ENCODE measurements around the gene TLNRD1.
"Not testable (repeated sequence)": the region's sequence is repeated elsewhere in the genome, so short reads cannot be mapped to it uniquely, and the experiment has no call there.

TLNRD1 gene

DNA sequence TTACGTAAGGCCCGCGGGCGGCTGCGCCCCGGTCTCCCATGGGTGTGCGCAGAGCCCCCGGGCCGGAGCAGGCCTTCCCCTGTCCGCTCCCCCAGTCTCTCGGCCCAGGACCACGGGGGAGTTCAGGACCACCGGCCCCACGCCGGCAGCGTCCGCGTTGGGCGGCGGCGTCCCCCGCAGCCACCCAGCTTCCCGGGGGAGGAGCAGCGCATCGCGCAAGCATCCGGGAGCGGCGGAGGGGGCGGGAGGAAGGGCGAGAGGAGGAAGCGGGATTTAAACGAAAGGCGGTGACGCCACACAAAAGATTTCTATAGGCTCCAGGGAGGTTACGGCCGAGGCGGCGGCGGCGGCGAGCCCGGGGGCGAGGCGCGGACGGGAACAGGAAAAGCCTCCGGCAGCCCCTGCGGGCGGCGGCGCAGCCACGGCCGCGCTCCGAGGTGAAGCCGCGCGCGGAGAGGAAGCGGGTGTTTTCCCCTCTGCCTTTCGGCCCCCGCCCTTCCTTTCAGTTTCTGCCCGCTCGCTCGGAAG lies at the start of gene TLNRD1:
Gene TLNRD1 (plus strand): TSS at position 300 of the 528 bp plus-strand sequence. CDS start 1,349 bp downstream, outside the sequence.
- peak; percentile 71 to 77 for DNase-seq (ENCODE audit: low read depth in 2 of 2)

- DNase-seq (ENCODE audit: low read depth in 2 of 2) = no peak
Measured at GRCh38 chr15:80951941-80952340, 48.8 kb upstream of the TLNRD1 start.

DNA sequence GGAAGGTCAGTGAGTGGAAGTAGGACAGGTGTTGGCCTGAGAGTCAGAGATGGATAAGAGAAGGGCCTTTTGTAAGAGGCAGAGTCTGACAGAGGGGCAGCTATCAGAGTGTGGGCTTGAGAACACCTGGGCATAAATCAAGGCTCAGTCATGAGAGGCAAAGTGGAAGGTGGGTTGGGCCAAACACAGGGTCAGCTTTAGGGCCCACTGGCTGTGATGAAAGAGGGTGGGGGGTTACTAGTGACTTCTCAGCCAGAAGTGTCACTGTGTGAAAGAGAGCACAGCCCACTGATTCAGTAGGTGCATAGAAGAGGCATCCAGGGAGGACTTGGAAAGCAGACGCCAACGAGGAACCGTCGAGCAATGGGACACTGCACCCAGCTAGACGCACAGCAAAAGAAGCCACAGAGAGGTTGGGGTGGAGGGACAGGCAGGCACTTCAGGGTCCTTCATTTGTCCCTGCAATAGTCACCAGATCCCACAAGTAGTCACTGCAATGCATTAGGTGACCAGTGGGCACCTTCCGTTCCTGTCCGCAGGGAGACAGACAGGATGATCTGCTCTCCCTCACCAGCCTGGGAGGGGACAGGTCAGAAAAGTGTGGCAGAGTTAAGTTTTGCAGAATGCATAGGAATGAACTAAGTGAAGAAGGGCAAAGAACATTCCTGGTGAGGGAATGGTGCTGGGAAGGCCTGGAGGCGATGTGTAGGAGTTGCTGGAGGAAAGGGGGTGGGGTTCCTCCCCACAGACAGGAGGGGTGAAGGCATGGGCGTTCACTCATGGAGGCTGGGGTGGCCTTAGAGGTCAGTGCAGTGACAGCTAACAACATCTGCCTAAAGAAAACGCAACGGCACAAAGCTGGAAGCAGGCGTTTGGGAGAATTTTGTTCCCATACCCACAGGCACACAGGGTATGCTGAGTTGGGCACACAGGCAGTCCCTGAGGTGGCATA lies 47.4 kb upstream of the TLNRD1 start:
- DNase-seq (ENCODE audit: low read depth in 2 of 2) = no peak

DNA sequence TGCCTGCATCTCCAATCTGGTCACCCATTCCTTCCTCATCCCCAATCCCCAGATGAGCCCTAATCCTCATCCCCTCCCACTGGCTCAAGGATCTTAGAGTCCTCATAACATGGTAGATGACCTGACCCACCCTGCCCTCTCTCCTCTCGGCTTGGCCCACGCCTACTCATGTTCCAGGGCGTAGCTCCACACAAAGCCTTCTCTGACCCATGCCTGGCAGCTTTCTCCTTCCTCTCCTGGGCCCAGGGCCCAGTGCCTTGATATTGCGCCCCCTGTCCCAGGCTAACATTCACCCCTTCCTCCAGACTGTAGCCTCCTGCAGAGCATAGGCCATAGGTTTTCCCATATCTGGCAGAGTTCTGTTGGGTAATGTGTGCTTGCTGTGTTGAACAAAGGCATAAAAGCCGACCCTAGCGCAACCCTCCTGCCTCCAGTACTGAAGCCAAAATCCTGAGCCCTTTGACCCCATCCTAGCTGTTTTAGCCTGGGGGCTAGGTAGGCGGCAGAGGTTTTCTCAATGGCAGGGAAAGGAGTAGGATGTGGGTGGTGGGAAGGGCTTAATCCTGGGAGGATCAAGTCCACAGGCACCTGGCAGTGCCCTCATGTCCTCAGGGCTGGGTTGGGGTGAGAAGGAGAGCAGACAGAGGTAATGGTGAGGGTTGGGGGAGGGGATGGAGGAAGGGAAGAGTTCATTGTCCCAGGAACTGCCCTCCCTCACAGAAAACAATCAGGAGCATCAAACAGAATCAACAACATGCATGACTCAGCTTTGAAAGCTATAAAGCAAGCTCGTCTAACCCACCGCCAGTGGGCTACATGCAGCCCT lies 46.6 kb upstream of the TLNRD1 start:
- no peak for DNase-seq (ENCODE audit: low read depth in 2 of 2)

DNA sequence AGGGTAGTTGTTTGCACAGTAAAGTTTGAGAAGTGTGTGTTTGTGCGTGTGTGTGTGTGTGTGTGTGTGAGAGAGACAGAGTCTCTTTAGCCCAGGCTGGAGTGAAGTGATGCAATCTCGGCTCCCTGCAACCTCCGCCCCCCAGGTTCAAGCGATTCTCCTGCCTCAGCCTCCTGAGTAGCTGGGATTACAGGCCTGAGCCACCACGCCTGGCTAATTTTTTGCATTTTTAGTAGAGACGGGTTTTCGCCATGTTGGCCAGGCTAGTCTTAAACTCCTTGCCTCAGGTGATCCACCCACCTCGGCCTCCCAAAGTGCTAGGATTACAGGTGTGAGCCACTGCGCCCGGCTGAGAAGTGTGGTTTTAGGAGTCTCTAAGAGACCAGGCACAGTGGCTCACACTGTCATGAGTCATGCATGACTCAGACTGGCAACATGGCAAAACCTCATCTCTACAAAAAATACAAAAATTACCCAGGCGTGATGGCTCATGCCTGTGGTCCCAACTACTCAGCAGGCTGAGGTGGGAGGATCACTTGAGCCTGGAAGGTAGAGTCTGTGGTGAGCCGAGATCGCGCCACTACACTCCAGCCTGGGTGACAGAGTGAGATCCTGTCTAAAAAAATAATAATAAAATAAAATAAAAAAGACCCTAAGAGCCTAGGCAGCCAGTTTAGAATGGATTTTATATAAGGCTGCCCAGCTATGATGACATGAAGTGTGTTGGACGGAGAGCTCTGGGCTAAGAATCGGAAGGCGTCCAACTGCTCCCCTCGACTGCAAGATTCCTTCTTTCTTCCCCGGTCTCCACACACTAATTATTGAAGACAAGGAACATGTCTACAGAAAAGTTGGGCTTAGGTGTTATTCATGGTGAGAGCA lies 44.9 kb upstream of the TLNRD1 start:
- peak; percentile 60 to 63 for DNase-seq (ENCODE audit: low read depth in 2 of 2)

DNA sequence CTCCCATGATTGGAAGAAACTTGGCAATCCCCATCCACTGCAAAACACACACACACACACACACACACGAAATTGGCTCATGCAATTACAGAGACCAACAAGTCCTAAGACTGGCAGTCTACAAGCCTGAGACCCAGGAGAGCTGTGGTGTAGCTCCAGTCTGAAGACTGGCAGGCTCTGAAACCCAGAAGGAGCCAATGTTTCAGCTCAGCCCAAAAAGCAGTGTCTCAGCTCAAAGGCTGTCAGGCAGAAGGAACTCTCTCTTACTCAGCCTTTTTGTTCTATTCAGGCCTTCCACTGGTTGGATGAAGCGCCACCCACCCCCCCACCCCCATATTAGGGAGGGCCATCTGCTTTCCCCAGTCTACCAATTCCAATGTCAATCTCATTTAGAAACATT lies 43.2 kb upstream of the TLNRD1 start:
- no peak for DNase-seq (ENCODE audit: low read depth in 2 of 2)

GRCh38 chr15:80957976-80958375 lies 42.7 kb upstream of the TLNRD1 start:
- no peak for DNase-seq (ENCODE audit: low read depth in 2 of 2)

DNA sequence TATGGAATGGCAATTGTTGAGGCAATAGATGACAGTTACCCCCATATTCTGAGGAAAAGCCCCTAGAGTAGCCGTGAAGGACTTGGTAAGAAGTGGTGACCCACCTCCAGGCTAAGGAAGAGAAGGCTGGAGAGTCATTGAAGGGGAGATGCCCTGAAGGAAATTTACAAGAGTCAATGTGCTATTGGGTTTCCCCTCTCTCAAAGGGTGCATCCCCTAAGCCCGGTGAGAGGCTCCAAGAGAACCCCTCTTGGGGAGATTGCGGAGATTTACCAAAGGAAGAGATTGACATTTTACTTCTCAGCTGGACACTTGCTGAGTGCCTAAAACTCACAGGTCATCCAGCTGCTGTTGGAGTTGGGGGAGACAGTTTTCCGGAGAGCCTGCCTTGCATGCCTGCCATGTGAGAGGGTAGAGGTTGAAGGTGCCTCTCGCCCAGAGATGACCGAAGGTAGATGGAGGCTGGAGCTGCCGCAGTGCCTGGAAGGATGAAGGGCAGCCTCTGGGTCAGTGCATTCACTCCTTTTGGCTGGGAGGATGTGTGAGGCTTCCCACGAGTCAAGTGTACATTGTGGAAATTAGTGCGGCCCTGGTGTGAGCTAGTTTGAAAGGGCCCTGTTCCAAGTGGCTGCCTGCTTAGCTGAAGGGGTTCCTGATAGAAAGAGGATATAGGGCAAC lies 41.8 kb upstream of the TLNRD1 start:
- DNase-seq (ENCODE audit: low read depth in 2 of 2) = no peak

DNA sequence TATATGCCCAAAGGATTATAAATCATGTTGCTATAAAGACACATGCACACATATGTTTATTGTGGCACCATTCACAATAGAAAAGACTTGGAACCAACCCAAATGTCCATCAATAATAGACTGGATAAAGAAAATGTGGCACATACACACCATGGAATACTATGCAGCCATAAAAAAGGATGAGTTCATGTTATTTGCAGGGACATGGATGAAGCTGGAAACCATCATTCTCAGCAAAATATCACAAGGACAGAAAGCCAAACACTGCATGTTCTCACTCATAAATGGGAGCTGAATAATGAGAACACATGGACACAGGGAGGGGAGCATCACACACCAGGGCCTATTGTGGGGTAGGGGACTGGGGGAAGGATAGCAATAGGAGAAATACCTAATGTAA lies 35.3 kb upstream of the TLNRD1 start:
- not testable (repeated sequence) for DNase-seq (ENCODE audit: low read depth in 2 of 2)

DNA sequence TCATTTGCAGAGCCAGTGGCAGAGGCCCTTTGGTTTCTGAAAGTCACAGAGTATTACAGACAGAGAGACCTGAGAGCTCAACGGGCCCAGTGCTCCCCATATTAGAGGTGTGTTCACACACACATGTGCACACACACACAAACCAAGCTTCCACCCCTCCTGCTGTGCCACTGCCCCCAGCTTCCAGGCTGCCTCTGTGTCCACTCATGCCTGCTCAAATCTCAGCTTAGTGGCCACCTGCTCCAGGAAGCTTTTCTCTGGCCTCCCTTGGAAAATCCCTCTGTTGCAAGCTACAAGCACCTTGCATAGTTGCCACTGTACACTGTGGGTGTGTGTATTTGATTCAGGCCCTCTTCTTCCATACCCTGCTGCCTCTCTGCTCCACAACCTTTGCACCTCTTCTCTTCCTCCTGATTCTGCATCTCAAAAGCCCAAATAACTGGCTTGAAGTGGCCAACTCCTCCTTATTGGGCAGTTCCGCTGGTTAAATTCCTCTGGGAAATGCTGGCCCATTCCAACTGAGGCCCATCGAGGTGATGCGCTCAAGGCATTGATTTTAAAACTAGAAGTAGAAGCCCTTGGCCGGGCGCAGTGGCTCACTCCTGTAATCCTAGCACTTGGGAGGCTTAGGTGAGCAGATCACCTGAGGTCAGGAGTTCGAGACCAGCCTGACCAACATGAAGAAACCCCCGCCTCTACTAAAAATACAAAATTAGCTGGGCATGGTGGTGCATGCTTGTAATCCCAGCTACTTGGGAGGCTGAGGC lies 34.1 kb upstream of the TLNRD1 start:
- no peak for DNase-seq (ENCODE audit: low read depth in 2 of 2)

DNA sequence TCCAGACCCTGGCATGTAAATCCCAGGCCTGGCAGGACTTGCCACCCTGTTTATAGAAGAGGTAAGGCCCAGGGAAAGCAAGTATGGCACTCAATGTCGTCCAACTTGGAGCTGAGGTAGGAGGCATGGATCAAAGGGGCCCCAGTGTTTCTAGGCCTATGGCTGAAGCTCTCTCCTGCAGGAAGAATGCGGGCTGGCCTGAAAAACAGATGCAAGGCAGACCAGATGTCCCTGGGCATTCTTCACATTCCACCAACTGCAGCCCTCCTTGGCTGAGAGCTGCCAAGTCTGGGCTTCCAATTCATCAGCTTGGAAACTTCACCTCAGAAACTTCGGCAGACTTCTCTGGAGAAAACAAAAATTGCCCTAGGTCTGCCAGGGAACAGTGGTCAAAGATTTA lies 33.3 kb upstream of the TLNRD1 start:
- no peak for DNase-seq (ENCODE audit: low read depth in 2 of 2)

- no peak for DNase-seq (ENCODE audit: low read depth in 2 of 2)
Measured at GRCh38 chr15:80967991-80968510, 32.7 kb upstream of the TLNRD1 start.

- DNase-seq (ENCODE audit: low read depth in 2 of 2) = no peak
Measured at GRCh38 chr15:80969316-80969715, 31.4 kb upstream of the TLNRD1 start.

GRCh38 chr15:80970018-80970657 lies 30.6 kb upstream of the TLNRD1 start:
- peak in 1 of 2 donors; percentile 45 for DNase-seq (ENCODE audit: low read depth in 2 of 2)

DNA sequence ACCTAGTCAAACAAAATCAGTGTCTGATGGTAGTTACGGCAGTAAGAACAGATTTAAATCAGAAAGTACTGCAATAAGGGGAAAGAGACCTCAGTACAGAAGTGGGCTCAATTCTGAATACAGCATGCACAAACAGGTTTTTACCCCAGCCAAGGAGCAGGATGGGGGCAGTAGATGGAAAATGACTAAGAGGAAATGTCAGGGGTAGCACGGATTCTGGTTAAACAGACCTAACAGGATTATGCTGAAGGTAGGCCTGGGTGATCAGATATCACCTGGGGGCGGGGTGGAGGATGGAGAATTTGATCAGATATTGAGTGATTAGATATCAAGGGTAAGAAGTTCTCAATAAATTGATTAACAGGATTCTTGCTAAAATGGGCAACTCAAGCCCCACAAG lies 30.1 kb upstream of the TLNRD1 start:
- no peak for DNase-seq (ENCODE audit: low read depth in 2 of 2)

GRCh38 chr15:80971143-80971542 lies 29.6 kb upstream of the TLNRD1 start:
- DNase-seq (ENCODE audit: low read depth in 2 of 2) = no peak

- DNase-seq (ENCODE audit: low read depth in 2 of 2) = no peak
Measured at GRCh38 chr15:80972276-80972675, 28.4 kb upstream of the TLNRD1 start.

- DNase-seq (ENCODE audit: low read depth in 2 of 2) = no peak
Measured at GRCh38 chr15:80974914-80975313, 25.8 kb upstream of the TLNRD1 start.

- DNase-seq (ENCODE audit: low read depth in 2 of 2) = no peak
Measured at GRCh38 chr15:80976851-80977250, 23.9 kb upstream of the TLNRD1 start.
